H9 (cell line): ENCODE data around the gene ERO1A. TPM values are rescaled to one million over a fixed set of nuclear protein-coding genes. Genes with fewer than 3 reads are reported as not detected.

Experiments
- DNase-seq: peaks from one replicate; pipeline ENCODE4 v3.0.0-alpha.2; 2017
- H2AFZ ChIP-seq: one replicate; pipeline ENCODE4 v1.6.1; 2013; ENCODE audit warnings: mild to moderate bottlenecking, low read length, control low read depth, moderate library complexity
- H2AK5ac ChIP-seq: 2 replicates; pipeline ENCODE4 v1.6.1; 2013; ENCODE audit warnings: low read length, control low read depth, mixed read lengths; ENCODE audit not compliant: insufficient read length
- H2BK120ac ChIP-seq: one replicate; pipeline ENCODE4 v1.6.1; 2013; ENCODE audit warnings: low read depth, mild to moderate bottlenecking, low read length, control low read depth, inconsistent platforms; ENCODE audit not compliant: poor library complexity, severe bottlenecking
- H2BK12ac ChIP-seq: 2 replicates; pipeline ENCODE4 v1.6.1; 2013; ENCODE audit warnings: low read length, control low read depth, mixed read lengths, low read depth; ENCODE audit not compliant: insufficient read length
- H2BK15ac ChIP-seq: 2 replicates; pipeline ENCODE4 v1.6.1; 2013; ENCODE audit warnings: low read depth, low read length, control low read depth
- H2BK20ac ChIP-seq: one replicate; pipeline ENCODE4 v1.6.1; 2013; ENCODE audit warnings: low read depth, mild to moderate bottlenecking, low read length, control low read depth, inconsistent platforms; ENCODE audit not compliant: poor library complexity, severe bottlenecking
- H2BK5ac ChIP-seq: 2 replicates; pipeline ENCODE4 v1.6.1; 2013; ENCODE audit warnings: low read length, control low read depth, mixed read lengths; ENCODE audit not compliant: insufficient read length
- H3K14ac ChIP-seq: 2 replicates; pipeline ENCODE4 v1.6.1; 2013; ENCODE audit warnings: low read length, control low read depth; ENCODE audit not compliant: insufficient read depth
- H3K18ac ChIP-seq: 2 replicates; pipeline ENCODE4 v1.6.1; 2013; ENCODE audit warnings: low read depth, mild to moderate bottlenecking, mixed read lengths, low read length, control low read depth; ENCODE audit not compliant: insufficient read length
- H3K23ac ChIP-seq: 2 replicates; pipeline ENCODE4 v1.6.1; 2013; ENCODE audit warnings: low read length, control low read depth, mixed read lengths, low read depth; ENCODE audit not compliant: insufficient read length
- H3K23me2 ChIP-seq: 2 replicates; pipeline ENCODE4 v1.6.1; 2013; ENCODE audit warnings: low read depth, mild to moderate bottlenecking, mixed read lengths, low read length, control low read depth; ENCODE audit not compliant: insufficient read length, poor library complexity, severe bottlenecking
- H3K27ac ChIP-seq: 2 replicates; pipeline ENCODE4 v1.5.1; 2013; ENCODE audit warnings: low read length, control low read depth, mixed read lengths, low read depth; ENCODE audit not compliant: insufficient read length
- H3K27me3 ChIP-seq: 2 replicates; pipeline ENCODE4 v1.6.1; 2013; ENCODE audit warnings: low read length, control low read depth, inconsistent platforms; ENCODE audit not compliant: insufficient read depth
- H3K4ac ChIP-seq: 2 replicates; pipeline ENCODE4 v1.6.1; 2013; ENCODE audit warnings: low read depth, mild to moderate bottlenecking, control low read depth, inconsistent platforms, low read length, moderate library complexity
- H3K4me1 ChIP-seq: 2 replicates; pipeline ENCODE4 v1.6.1; 2013; ENCODE audit warnings: low read length, control low read depth, inconsistent platforms; ENCODE audit not compliant: insufficient read depth
- H3K4me2 ChIP-seq: 2 replicates; pipeline ENCODE4 v1.6.1; 2013; ENCODE audit warnings: low read length, control low read depth, mixed read lengths; ENCODE audit not compliant: insufficient read length, insufficient read depth
- H3K56ac ChIP-seq: 2 replicates; pipeline ENCODE4 v1.6.1; 2013; ENCODE audit warnings: low read depth, mild to moderate bottlenecking, mixed read lengths, low read length, control low read depth; ENCODE audit not compliant: insufficient read length
- H3K79me1 ChIP-seq: 2 replicates; pipeline ENCODE4 v1.6.1; 2013; ENCODE audit warnings: low read depth, mild to moderate bottlenecking, moderate library complexity, low read length, control low read depth, inconsistent platforms; ENCODE audit not compliant: insufficient read depth, poor library complexity, severe bottlenecking
- H3K79me2 ChIP-seq: 2 replicates; pipeline ENCODE4 v1.6.1; 2013; ENCODE audit warnings: low read length, control low read depth, inconsistent platforms; ENCODE audit not compliant: insufficient read depth
- H3K9ac ChIP-seq: 2 replicates; pipeline ENCODE4 v1.6.1; 2013; ENCODE audit warnings: low read length, control low read depth, mixed read lengths; ENCODE audit not compliant: insufficient read length; ENCODE audit errors: extremely low read depth
- H3K9me3 ChIP-seq: one replicate; pipeline ENCODE4 v1.6.1; 2013; ENCODE audit warnings: low read depth, low read length, inconsistent platforms; ENCODE audit not compliant: control insufficient read depth
- H3T11ph ChIP-seq: one replicate; pipeline ENCODE4 v1.6.1; 2013; ENCODE audit warnings: mild to moderate bottlenecking, low read length, control low read depth, inconsistent platforms
- H4K20me1 ChIP-seq: one replicate; pipeline ENCODE4 v1.6.1; 2013; ENCODE audit not compliant: control insufficient read depth, insufficient read length, insufficient read depth
- H4K5ac ChIP-seq: 2 replicates; pipeline ENCODE4 v1.6.1; 2013; ENCODE audit warnings: low read depth, mild to moderate bottlenecking, mixed read lengths, low read length, control low read depth; ENCODE audit not compliant: insufficient read length
- H4K8ac ChIP-seq: replicated peaks from 2 replicates; pipeline ENCODE4 v1.6.1; 2013; ENCODE audit warnings: low read length, control low read depth, mixed read lengths, low read depth; ENCODE audit not compliant: insufficient read length
- H4K91ac ChIP-seq: 2 replicates; pipeline ENCODE4 v1.6.1; 2013; ENCODE audit warnings: low read depth, mild to moderate bottlenecking, moderate library complexity, mixed read lengths, low read length, control low read depth; ENCODE audit not compliant: insufficient read length
- H3K27ac Mint-ChIP-seq, 3 experiments: 2 replicates in 2 of 3; 3 replicates in 1 of 3; pipeline ENCODE4 v1.8.0; 2020 to 2021; ENCODE audit warnings: mixed read lengths in 3 of 3, mild to moderate bottlenecking in 1 of 3, moderate library complexity in 1 of 3
- H3K27me3 Mint-ChIP-seq: 2 replicates; pipeline ENCODE4 v1.8.0; 2021; ENCODE audit warnings: low read depth, mild to moderate bottlenecking, moderate library complexity, mixed read lengths
- H3K36me3 Mint-ChIP-seq, 3 experiments: 2 replicates in 2 of 3; 3 replicates in 1 of 3; pipeline ENCODE4 v1.8.0; 2020 to 2021; ENCODE audit warnings: low read depth in 3 of 3, mixed read lengths in 3 of 3; ENCODE audit not compliant: insufficient read depth in 1 of 3
- H3K4me1 Mint-ChIP-seq, 2 experiments: 2 replicates each; pipeline ENCODE4 v1.8.0; 2020; ENCODE audit warnings: mixed read lengths in 2 of 2
- H3K4me3 Mint-ChIP-seq, 2 experiments: 2 replicates in 1 of 2; 3 replicates in 1 of 2; pipeline ENCODE4 v1.8.0; 2020 to 2021; ENCODE audit warnings: mild to moderate bottlenecking in 2 of 2, mixed read lengths in 2 of 2, moderate library complexity in 1 of 2
- H3K9me3 Mint-ChIP-seq, 2 experiments: 2 replicates in 1 of 2; 3 replicates in 1 of 2; pipeline ENCODE4 v1.8.0; 2020; ENCODE audit warnings: mild to moderate bottlenecking in 2 of 2, mixed read lengths in 2 of 2, moderate library complexity in 1 of 2
- WGBS: extraction: QIAGEN DNeasy Blood & Tissue Kit; methylation state at CpG from one replicate; pipeline ENCODE4 v1.1.7; 2013; ENCODE audit warnings: missing lambda C conversion rate, low lambda C conversion rate, mixed read lengths; ENCODE audit not compliant: insufficient read length; ENCODE audit errors: extremely low coverage; 5-methylcytosine and 5-hydroxymethylcytosine counted together
- total RNA-seq: library from RNA; stranded (reverse); gene quantifications from 2 replicates; pipeline ENCODE4 v1.2.1, GENCODE V29; 2021
- TF ChIP-seq, protein P1 (sequence below): fragments of 200-600 bp; sonication (generic); conservative IDR thresholded peaks from 3 replicates; pipeline ENCODE4 v1.8.0; 2021; ENCODE audit warnings: antibody characterized with exemption, mild to moderate bottlenecking

Gene ERO1A
- total RNA-seq, 1 experiment from 2014 or later: 37.1 TPM

DNA sequence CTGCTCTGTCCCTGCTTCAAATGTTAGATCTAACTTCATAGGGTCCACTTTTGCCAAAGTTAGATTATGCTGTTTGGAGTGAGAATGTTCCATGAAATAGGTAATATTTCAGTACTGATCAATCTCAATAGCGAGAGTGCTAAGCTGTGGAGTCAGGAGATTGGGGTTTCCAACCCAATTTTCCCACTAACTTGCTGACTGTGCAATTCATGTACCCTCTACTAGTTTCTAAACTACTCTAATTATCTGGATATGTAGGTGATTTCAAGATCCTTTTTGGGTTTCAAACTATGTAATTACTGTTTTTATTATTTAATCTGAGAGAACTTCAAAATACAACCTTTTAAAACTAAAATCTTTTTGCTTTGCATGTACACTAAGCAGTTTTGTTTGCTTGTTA lies 96.8 kb downstream of the ERO1A start:
- Histone ChIP-seq H3K23me2 (no peaks in the 10 kb centered on the region), H3K4ac (no peak overlapping the region), H3K4me1 (no peaks in the 10 kb centered on the region), H4K8ac (no peak overlapping the region), H3K23ac (no peak overlapping the region), H2BK15ac (no peak overlapping the region), H2BK120ac (no peak overlapping the region), H2BK20ac (no peak overlapping the region), H3K27ac (no peak overlapping the region), H4K5ac (no peak overlapping the region), H3K27me3 (no peaks in the 10 kb centered on the region), H2BK5ac (no peak overlapping the region), H3T11ph (no peak overlapping the region), H3K4me2 (no peak overlapping the region), H4K20me1 (no peaks in the 10 kb centered on the region), H3K18ac (no peak overlapping the region), H2AK5ac (no peak overlapping the region), H2AFZ (no peak overlapping the region), H3K9me3 (no peaks in the 10 kb centered on the region), H4K91ac (no peak overlapping the region), H3K9ac (no peak overlapping the region), H3K14ac (no peak overlapping the region), H3K56ac (no peak overlapping the region), H3K79me1 (no peaks in the 10 kb centered on the region), H2BK12ac (no peak overlapping the region), H3K79me2 (no peaks in the 10 kb centered on the region)
- WGBS: no CpG with 5 or more reads among the region's 1 CpG
- H3K27me3 Mint-ChIP-seq: no peaks in the 10 kb centered on the region
- H3K4me1 Mint-ChIP-seq: peaks cover 13 to 16% of the 10 kb centered on the region in 2 experiments
- no peak overlapping the region for H3K4me3 Mint-ChIP-seq
- H3K9me3 Mint-ChIP-seq: peaks cover 13 to 16% of the 10 kb centered on the region in 2 experiments; a peak in 4 of 5 replicates
- peaks cover 6 to 26% (median 7%) of the 10 kb centered on the region in 3 experiments for H3K36me3 Mint-ChIP-seq
- no peak for DNase-seq
- no peak overlapping the region for H3K27ac Mint-ChIP-seq
- TF ChIP-seq, protein P1, sequence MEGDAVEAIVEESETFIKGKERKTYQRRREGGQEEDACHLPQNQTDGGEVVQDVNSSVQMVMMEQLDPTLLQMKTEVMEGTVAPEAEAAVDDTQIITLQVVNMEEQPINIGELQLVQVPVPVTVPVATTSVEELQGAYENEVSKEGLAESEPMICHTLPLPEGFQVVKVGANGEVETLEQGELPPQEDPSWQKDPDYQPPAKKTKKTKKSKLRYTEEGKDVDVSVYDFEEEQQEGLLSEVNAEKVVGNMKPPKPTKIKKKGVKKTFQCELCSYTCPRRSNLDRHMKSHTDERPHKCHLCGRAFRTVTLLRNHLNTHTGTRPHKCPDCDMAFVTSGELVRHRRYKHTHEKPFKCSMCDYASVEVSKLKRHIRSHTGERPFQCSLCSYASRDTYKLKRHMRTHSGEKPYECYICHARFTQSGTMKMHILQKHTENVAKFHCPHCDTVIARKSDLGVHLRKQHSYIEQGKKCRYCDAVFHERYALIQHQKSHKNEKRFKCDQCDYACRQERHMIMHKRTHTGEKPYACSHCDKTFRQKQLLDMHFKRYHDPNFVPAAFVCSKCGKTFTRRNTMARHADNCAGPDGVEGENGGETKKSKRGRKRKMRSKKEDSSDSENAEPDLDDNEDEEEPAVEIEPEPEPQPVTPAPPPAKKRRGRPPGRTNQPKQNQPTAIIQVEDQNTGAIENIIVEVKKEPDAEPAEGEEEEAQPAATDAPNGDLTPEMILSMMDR: no peak
